Measurements from ENCODE around the gene TMC5.
"Not testable (repeated sequence)": the region's sequence is repeated elsewhere in the genome, so short reads cannot be mapped to it uniquely, and the experiment has no call there.

TMC5 gene

GRCh38 chr16:19532601-19533000 is 114.9 kb downstream of the TMC5 start:
- no peak for DNase-seq (ENCODE audit: low read depth)
- H3K4me3 ChIP-seq (ENCODE audit: low read length) = no peak overlapping the region
- no peak for TF ChIP-seq CTCF (conservative IDR thresholded peaks at IDR 0.05; ENCODE audit: low read length)

GRCh38 chr16:19540241-19540970 is 122.7 kb downstream of the TMC5 start:
- no peak overlapping the region for H3K4me3 ChIP-seq (ENCODE audit: low read length)
- no peak for DNase-seq (ENCODE audit: low read depth)
- TF ChIP-seq CTCF (conservative IDR thresholded peaks at IDR 0.05; ENCODE audit: low read length) = no peak

- no peak for DNase-seq (ENCODE audit: low read depth)
- no peak overlapping the region for H3K4me3 ChIP-seq (ENCODE audit: low read length)
- TF ChIP-seq CTCF (conservative IDR thresholded peaks at IDR 0.05; ENCODE audit: low read length) = no peak
These were observed 124.6 kb downstream of the TMC5 start for GRCh38 chr16:19542138-19542821.

GRCh38 chr16:19543278-19543996 is 125.8 kb downstream of the TMC5 start:
- DNase-seq (ENCODE audit: low read depth); H3K4me3 ChIP-seq (ENCODE audit: low read length): not testable (repeated sequence)

- no peak overlapping the region for H3K4me3 ChIP-seq (ENCODE audit: low read length)
- TF ChIP-seq CTCF (conservative IDR thresholded peaks at IDR 0.05; ENCODE audit: low read length) = no peak
These were observed 130.5 kb downstream of the TMC5 start for GRCh38 chr16:19548144-19548543.

More at GRCh38 chr16:19548144-19548543, 130.5 kb downstream of the TMC5 start:
- DNase-seq (ENCODE audit: low read depth) = no peak

Data from AG10803 (cell line).